GM18520 (cell line): ENCODE results near the gene OR51T1.

Experiments used
- ATAC-seq: cut with Tn5 transposase; IDR thresholded peaks from one replicate; pipeline ENCODE4 v1.9.1; 2021; ENCODE audit not compliant: unreplicated experiment

OR51T1 gene

DNA sequence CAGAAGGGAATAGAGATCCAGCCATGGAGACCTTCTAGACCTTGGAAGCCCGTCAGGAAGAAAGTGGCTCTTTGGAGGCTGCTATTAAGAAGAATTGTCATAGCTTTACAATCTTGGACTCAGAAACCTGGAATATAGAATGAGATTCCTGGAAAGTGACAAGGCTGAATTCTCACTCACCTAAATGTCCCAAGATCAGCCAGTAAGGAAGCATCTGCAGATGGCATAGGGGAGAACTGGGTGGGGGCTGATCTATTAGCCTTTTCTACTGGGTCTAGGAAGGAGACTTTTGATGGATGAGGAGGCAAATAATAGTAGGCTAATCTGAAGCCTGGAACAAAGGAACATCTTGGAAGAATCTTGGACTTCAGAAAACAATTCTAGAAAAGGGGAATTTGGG, 42.5 kb downstream of the OR51T1 start, which contains the start of gene OR51G1:
Gene OR51G1 (minus strand): TSS at position 101 of the 400 bp plus-strand sequence. CDS start 0 bp downstream, at position 101.
- ATAC-seq, result no peak

DNA sequence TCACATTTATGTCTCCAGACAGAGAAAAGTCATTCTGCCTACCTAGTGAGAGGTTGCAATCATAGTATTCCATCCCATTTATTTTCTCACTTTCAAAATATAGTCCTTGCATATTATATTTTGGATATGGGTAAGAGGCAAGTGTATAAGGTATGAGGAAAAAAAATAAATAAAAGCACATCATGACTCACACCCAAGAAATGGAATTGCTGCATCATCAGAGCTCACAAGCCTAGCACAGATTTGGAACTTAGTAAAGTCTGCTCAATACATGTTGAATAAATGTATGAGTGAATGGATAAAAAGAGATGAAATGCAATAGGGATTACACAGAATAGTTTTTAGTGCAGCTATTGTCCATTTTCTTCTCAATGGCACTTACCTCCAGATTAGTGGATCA, 44.9 kb downstream of the OR51T1 start:
- ATAC-seq, result no peak
